NT2/D1 (cell line): ENCODE measurements around the gene ACAT1.

Experiments used
- YY1 ChIP-seq: IDR thresholded peaks from 2 replicates; pipeline ENCODE4 v1.6.1; 2011; ENCODE audit not compliant: insufficient read length, insufficient read depth
- ZNF274 ChIP-seq: IDR thresholded peaks from 2 replicates; pipeline ENCODE4 v1.6.1; 2011; ENCODE audit warnings: mild to moderate bottlenecking, low read depth, low read length

- no peak for TF ChIP-seq ZNF274
- TF ChIP-seq YY1 = no peak
Observed at GRCh38 chr11:108084811-108085210, 36.6 kb upstream of the ACAT1 start.
